AG04449 (cell line): Measurements from ENCODE around the gene CD44.
"Not testable (repeated sequence)": the region's sequence is repeated elsewhere in the genome, so short reads cannot be mapped to it uniquely, and the experiment has no call there.

Source experiments
- CTCF ChIA-PET: fragments of 350-600 bp; formaldehyde crosslinking; extraction: SDS; loops from one replicate; lab custom pipeline; 2021; ENCODE audit warnings: antibody characterized with exemption; lab: Yijun Ruan, JAX
- POLR2A ChIA-PET: fragments of 400-600, 350-600 bp; formaldehyde crosslinking; extraction: SDS; loops from one replicate; lab custom pipeline; 2020; ENCODE audit warnings: antibody characterized with exemption, inconsistent platforms; lab: Yijun Ruan, JAX
- DNase-seq: peaks from one replicate; pipeline ENCODE4 v3.0.0-alpha.2; 2010; ENCODE audit warnings: low read depth, low spot score
- H3K4me3 ChIP-seq: 2 replicates; pipeline ENCODE4 v1.5.1; 2011; ENCODE audit warnings: low read depth, mild to moderate bottlenecking, control low read depth, low read length
- CTCF ChIP-seq: IDR thresholded peaks from one replicate; pipeline ENCODE4 v1.5.1; 2011; ENCODE audit warnings: mild to moderate bottlenecking, moderate library complexity, low read length, control low read depth, inconsistent platforms; ENCODE audit not compliant: insufficient read depth; ENCODE audit errors: missing control alignments

The CD44 gene

DNA sequence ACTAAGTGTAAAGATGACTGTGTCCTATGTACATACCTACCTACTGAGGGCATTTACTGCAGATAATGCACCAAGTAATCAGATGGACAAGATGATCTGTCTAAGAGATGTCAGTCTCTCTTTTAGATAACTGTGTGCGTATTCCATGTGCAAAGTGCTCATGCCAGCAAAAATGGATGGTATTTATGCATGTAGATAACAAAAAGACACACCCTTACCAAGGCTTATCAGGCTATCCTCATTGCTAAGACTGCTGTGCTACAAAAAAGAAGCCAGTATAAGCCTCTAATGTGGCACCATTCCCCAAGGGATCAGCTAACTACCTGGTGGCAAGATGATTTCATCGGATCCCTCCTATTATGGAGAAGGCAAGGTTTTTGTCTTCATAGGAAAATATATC lies 34.3 kb upstream of the CD44 start:
- POLR2A ChIA-PET = no interaction called here
- no peak for TF ChIP-seq CTCF
- CTCF ChIA-PET = no interaction called here
- no peak overlapping the region for H3K4me3 ChIP-seq
- no peak for DNase-seq

DNA sequence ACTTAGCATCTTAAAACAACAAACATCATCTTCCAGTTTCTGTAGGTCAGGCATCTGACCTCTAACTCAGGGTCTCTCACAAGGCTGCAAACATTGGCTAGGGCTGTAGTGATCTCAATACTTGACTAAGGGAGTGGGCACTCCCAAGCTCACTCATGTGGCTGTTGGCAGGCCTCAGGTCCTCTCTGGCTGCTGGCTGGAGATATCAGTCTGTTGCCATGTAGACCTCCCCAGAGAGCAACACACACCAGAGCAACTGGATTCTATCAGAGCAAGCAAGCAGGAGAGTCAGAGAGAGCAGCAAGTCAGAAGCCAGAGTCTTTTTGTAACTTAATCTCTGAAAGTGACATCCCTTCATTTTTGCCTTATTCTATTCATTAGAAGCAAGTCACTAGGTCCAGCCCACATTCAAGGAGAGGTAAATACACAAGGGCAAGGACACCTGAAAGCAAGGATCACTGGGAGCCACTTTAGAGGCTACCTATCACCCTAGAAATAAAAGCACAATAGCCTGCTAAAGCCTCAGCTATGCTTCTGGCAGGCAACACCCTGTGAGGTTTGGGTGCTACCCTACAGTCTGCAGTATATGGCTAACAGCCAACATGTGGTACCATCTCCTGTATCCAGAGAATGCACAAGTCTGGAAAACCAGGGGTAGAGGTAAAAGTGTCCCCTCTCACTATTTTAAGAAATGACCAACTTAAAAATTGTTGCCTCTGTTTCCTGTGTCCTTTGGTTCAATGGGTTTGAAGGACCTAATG lies 33.5 kb upstream of the CD44 start:
- DNase-seq = no peak
- ChIA-PET POLR2A (no interaction called here), CTCF (no interaction called here)
- TF ChIP-seq CTCF = no peak
- no peak overlapping the region for H3K4me3 ChIP-seq

GRCh38 chr11:35106595-35106994 lies 32.4 kb upstream of the CD44 start:
- no peak for DNase-seq
- no peak overlapping the region for H3K4me3 ChIP-seq
- no peak for TF ChIP-seq CTCF
- CTCF ChIA-PET = no interaction called here
- POLR2A ChIA-PET = no interaction called here

GRCh38 chr11:35107861-35108260 lies 31.1 kb upstream of the CD44 start:
- no peak for TF ChIP-seq CTCF
- CTCF ChIA-PET = no interaction called here
- POLR2A ChIA-PET = interaction anchor here (0.6 kb wide), 1 partner anchor 201 kb away, joined by 3 read pairs; no protein-coding TSS in a partner anchor
- no peak overlapping the region for H3K4me3 ChIP-seq
- DNase-seq = no peak

DNA sequence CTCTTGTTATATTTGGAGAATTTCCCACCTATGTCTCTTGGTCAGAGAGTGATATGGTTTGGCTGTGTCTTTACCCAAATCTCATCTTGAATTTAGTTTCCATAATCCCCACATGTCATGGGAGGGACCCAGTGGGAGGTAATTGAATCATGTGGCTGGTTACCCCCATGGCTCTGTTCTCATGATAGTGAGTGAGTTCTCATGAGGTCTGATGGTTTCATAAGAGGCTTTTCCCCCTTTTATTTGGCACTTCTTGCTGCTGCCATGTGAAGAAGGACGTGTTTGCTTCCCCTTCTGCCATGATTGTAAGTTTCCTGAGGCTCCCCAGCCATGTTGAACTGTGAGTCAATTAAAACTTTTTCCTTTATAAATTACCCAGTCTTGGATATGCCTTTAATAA lies 30.6 kb upstream of the CD44 start:
- POLR2A ChIA-PET, CTCF ChIA-PET, H3K4me3 ChIP-seq, DNase-seq: not testable (repeated sequence)

GRCh38 chr11:35109041-35109440 lies 29.9 kb upstream of the CD44 start:
- ChIA-PET CTCF (no interaction called here), POLR2A (no interaction called here)
- no peak for TF ChIP-seq CTCF
- H3K4me3 ChIP-seq = no peak overlapping the region
- DNase-seq = no peak

DNA sequence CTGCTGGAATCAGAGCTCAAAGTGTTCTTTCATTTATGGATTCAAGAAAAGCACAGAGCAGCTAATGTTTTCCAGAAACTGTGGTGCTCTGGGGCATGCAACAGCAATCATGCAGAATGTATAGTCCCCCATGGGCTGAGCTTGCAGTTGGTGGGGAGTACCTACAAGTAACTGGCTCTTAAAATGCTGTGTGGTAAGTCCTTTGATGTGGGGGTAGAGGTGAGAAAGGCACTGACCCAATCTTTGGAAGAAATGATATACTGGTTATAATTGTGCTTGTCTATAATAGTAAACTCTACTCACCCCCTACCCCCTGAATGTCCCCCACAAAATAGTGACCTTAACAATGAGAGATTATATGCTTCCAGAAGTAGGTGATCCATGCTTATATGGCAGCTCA lies 29.1 kb upstream of the CD44 start:
- no peak overlapping the region for H3K4me3 ChIP-seq
- no peak for DNase-seq
- no peak for TF ChIP-seq CTCF
- POLR2A ChIA-PET = no interaction called here
- CTCF ChIA-PET = no interaction called here
